ENCODE data around the gene ARMH2.
A peak's percentile ranks its signal among the peaks of the same experiment; 100 is the strongest.

The ARMH2 gene

GRCh38 chr6:24821860-24822444 lies 23.2 kb upstream of the ARMH2 start:
- H3K4me3 ChIP-seq (ENCODE audit: low read depth, low read length) = no peak overlapping the region

- H3K4me3 ChIP-seq (ENCODE audit: low read depth, low read length) = no peak overlapping the region
Measured at GRCh38 chr6:24818346-24818745, 19.6 kb upstream of the ARMH2 start.

DNA sequence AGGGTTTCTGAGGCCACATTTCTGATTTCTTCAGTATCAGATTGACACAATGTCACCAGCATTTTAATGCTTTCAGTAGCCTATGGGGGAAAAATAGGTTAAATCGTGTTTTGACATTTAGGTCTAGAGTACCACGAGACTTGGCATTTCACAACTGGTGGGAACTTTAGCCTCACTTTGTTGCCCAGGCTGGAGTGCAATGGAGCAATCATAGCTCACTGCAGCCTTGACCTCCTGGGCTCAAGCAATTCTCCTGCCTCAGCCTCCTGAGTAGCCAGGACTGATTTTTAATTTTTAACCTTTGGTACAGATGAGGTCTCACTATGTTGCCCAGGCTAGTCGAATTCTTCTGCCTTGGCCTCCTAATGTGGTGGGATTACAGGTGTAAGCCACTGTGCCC lies 11.0 kb upstream of the ARMH2 start:
- H3K4me3 ChIP-seq (ENCODE audit: low read depth, low read length) = no peak overlapping the region

GRCh38 chr6:24807584-24807983 lies 8.9 kb upstream of the ARMH2 start:
- H3K4me3 ChIP-seq (ENCODE audit: low read depth, low read length) = no peak overlapping the region

- no peak overlapping the region for H3K4me3 ChIP-seq (ENCODE audit: low read depth, low read length)
Measured at GRCh38 chr6:24802271-24803059, 3.7 kb upstream of the ARMH2 start.

- no peak overlapping the region for H3K4me3 ChIP-seq (ENCODE audit: low read depth, low read length)
Measured at GRCh38 chr6:24799541-24799915, 811 bp upstream of the ARMH2 start.

DNA sequence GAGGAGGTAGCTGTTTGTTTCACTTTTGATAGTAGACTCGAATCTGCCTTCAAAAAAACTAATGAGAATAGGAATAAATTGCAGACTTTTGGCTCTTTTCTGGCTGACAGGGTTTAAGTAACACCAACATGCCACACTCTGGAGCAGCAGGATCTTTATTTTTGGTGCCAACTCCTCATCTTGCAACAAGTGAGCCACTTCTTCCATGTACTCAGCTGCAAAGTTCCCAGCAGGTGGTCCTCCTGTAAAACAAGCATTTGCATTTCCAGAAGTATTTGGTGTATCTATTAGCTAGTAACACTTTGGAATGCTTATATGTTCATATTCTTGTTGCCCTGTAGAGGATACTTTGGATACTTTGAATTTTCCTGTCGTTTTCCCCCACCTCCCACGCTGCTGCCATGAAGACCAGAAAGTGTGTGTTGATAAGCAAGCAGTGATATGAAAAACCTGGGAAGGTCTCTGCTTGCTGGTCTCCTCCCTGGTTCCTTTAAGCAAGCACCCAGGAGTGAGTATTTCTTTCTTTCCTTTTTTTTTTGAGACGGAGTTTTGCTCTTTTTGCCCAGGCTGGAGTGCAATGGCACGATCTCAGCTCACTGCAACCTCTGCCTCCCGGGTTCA lies 1.0 kb downstream of the ARMH2 start:
- H3K4me3 ChIP-seq (ENCODE audit: low read depth, low read length) = no peak overlapping the region

DNA sequence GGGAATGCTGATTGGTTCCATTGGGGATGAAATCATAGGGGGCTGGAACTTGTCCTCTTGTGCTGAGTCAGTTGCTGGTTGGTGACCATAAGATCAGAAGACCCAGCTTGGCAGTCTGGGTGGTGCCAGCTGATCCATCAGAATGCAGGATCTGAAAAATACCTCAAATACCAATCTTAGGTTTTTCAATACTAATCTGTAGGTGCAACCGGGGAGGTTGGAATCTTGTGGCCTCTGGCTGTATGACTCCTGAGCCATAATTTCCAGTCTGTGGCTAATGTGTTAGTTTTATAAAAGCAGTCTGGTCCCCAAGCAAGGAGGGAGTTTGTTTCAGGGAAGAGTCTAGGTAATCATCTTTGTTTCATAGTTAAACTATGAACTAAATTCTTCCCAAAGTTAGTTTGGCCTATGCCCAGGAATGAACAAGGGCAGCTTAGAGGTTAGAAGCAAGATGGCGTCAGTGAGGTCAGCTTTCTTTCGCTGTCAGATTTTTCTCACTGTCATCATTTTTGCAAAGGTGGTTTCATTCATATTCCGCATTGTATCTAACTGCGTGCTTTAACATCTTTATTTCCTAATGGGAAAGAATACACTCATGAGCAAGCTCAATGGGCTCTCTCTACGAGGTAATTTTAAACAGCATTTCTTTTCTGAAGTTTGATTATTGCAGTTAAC lies 2.0 kb downstream of the ARMH2 start:
- H3K4me3 ChIP-seq (ENCODE audit: low read depth, low read length) = no peak overlapping the region

DNA sequence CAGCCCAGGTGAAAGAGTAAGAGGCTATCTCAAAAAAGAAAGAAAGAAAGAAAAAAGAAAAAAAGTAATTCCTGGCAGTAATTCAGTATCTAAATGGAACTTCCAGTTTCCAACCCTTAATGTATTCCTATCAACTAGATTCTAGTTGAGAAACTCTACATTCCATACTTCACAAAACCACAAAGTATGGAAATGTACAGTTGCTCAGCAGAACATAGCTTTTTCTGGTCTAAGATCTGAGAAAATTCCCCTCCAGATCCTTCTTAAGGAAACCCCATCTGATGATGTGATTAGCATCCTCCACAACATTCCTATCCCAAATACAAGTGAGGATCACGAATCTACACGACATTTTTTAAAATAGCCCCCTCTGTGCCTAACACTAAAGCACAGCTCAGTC lies 3.6 kb downstream of the ARMH2 start:
- H3K4me3 ChIP-seq (ENCODE audit: low read depth, low read length) = no peak overlapping the region

DNA sequence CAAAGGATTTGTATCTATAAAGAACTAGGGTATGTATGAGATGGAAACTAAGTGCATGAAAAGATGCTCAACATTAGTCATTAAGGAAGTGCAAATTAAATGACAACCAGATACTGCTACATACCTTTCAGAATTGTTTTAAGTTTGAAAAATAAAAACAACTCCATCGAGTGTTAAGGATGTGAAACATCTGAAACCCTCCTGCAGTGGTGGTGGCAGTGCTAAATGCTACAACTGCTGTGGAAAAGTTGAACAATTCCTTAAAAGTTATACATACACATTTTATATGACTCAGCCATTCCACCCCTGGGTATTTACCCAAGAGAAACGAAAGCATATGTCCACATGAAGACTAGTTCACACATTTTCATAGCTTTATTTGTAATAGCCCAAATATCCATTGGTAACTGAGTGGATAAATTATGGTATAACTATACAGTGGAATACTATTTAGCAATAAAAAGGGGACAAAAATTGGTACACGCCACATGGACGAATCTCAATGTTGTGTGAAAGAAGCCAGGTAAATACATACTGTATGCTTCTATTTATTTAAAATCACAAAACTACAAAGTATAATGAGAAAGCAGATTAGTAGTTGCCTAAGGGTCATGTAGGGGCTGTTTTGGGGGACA lies 10.6 kb downstream of the ARMH2 start:
- H3K4me3 ChIP-seq (ENCODE audit: low read depth, low read length) = no peak overlapping the region

DNA sequence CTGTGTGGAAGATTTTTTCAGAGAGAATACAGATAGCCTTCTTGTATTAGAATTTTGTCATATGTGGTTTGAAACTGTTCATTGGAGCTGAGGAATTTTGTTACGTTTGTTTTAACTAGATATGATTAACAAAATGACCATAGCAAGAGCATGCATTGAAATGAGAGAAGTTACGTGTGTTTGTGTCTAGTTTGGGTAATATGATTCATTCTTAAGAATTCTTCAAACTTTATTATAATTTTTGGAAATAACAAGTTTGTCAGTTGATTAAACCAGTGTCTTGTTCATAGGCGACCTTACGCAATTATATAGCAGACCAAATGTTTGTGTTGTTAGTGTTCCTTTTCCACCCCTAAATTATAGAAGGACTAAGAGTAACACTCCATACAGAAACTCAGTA lies 18.5 kb downstream of the ARMH2 start:
- no peak overlapping the region for H3K4me3 ChIP-seq (ENCODE audit: low read depth, low read length)

GRCh38 chr6:24779416-24780016 lies 19.2 kb downstream of the ARMH2 start:
- no peak overlapping the region for H3K4me3 ChIP-seq (ENCODE audit: low read depth, low read length)

- H3K4me3 ChIP-seq (ENCODE audit: low read depth, low read length) = no peak overlapping the region
Measured at GRCh38 chr6:24778878-24779277, 19.8 kb downstream of the ARMH2 start.

GRCh38 chr6:24778121-24778520 lies 20.6 kb downstream of the ARMH2 start:
- H3K4me3 ChIP-seq (ENCODE audit: low read depth, low read length) = no peak overlapping the region

DNA sequence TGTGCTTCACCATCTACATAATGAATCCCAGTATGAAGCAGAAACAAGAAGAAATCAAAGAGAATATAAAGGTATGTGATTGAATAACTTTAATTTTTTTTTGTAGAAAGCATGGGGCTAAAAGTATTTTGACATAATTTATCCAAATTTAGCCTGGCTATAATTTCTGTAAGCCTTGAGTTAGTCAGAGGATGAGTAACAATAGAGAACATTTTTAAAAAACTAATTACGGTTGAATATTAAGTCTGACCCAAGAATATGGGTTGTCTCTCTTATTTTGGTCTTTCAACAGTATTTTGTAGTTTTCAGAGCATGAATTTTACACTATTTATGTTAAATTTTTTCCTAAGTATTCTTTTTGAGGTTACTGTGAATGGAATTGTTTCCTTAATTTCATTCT lies 21.5 kb downstream of the ARMH2 start:
- no peak overlapping the region for H3K4me3 ChIP-seq (ENCODE audit: low read depth, low read length)

DNA sequence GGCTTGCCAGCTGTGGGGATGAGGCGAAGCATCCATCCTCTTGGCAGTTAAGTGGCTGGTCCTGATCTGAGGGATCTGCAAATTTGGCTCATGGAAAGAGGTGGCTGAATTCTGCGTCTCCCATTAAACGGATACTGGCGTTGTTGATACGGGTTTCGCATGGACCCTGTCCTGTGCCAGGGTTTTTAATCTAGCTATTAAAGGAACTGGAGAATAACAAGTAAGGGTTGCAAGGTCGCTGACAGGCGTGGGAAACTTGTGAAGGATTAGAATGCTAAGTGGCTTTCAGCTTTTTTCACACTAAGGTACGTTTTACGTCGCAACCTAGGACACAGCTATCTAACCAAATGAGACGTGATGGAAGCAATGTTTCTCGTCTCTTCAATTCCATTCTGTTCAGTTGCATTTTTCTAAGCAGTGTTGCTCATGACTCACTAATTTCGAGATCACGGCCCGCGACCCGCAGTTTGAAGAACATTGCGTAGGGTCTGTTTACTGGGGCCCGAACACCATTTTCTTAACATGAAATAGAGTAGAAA lies 23.1 kb downstream of the ARMH2 start:
- peak overlapping the region; percentile 100 for H3K4me3 ChIP-seq (ENCODE audit: low read depth, low read length)

DNA sequence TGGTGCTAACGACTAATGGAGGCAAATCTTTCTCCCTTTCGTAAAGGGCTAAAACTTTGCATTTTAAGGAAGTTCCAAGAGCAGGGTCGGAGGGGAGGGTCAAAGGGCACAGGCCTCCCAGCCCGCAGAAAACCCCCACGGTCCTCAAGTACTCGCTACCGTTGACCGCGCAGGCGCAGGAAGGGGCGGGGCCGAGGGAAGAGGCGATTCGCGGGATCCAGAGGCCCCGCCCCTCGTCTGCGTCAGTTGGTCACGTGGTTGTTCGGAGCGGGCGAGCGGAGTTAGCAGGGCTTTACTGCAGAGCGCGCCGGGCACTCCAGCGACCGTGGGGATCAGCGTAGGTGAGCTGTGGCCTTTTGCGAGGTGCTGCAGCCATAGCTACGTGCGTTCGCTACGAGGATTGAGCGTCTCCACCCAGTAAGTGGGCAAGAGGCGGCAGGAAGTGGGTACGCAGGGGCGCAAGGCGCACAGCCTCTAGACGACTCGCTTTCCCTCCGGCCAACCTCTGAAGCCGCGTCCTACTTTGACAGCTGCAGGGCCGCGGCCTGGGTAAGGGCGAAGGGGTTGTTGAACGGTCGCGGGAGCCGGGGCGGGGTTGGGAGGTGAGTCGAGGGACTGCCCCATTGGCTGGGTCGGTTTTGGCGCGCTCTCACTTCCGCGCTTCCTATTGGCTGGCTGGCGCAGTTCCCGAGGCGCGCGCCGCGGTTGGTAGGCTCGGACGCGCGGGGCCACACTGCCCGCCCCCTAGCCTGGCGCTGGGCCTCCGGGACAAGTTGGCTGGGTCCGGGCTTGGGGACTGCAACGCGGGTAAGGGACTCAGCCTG lies 23.8 kb downstream of the ARMH2 start, which contains the start of gene GMNN:
TSS of gene GMNN (plus strand) at position 242 of the 824 bp plus-strand sequence. CDS start 2,310 bp downstream, outside the sequence.
- H3K4me3 ChIP-seq (ENCODE audit: low read depth, low read length) = peak within 1 kb of the TSS; percentile 100

- H3K4me3 ChIP-seq (ENCODE audit: low read depth, low read length) = no peak overlapping the region
Measured at GRCh38 chr6:24768361-24768760, 30.4 kb downstream of the ARMH2 start.

DNA sequence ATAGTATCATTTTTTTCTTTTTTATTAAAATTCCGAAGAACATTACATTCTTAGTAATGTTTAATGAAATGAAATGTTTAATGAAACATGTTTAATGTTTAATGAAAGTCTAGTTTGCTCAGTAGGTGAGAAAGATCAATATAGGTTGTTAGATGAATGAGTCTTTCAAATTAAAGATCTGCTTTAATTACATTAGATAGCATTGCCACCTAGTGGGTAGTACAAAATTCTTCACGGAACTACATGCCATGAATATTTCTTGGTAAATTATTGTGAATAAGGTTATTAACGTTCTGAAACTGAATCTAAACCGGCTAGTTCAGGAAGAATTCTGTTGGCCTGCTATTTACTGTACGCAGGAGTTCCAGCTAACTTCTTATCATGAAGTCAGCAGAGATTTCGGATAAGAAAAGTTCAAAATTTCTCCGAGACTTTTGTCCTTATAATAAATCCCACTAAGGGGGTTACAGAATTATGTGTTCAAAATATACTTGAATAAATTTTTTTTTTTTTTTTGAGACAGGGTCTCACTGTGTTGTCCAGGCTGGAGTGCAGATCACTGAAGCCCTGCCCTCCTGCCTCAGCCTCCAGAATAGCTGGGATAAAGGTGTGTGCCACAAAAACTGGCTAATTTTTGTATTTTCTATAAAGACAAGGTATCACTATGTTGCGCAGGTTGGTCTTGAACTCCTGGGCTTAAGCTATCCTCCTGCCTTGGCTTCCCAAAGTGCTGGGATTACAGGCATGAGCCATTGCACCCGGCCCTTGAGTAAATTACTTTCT lies 31.8 kb downstream of the ARMH2 start:
- no peak overlapping the region for H3K4me3 ChIP-seq (ENCODE audit: low read depth, low read length)
